ENCODE data around the gene ACTN1. TPM values are rescaled to one million over a fixed set of nuclear protein-coding genes. Genes with fewer than 3 reads are reported as not detected.
A peak's percentile ranks its signal among the peaks of the same experiment; 100 is the strongest.

The ACTN1 gene
- polyA plus RNA-seq, 1 donor = 46.3 TPM

DNA sequence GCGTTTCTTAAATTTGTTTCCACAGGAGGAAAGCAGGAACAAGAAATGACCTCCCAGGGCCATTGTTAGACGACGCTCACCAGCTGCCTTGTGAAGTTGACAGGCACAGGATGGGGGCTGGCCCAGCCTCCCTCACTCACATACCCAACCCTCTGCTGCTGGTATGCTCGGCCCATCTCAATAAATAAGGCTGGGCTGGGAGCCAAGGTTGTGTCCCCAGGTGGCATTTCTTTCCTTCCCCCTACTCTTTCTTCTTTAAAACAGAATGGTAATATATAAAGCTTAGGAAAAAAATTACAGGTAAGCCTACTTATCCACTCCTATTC is 93.0 kb downstream of the ACTN1 start:
- no peak for DNase-seq

DNA sequence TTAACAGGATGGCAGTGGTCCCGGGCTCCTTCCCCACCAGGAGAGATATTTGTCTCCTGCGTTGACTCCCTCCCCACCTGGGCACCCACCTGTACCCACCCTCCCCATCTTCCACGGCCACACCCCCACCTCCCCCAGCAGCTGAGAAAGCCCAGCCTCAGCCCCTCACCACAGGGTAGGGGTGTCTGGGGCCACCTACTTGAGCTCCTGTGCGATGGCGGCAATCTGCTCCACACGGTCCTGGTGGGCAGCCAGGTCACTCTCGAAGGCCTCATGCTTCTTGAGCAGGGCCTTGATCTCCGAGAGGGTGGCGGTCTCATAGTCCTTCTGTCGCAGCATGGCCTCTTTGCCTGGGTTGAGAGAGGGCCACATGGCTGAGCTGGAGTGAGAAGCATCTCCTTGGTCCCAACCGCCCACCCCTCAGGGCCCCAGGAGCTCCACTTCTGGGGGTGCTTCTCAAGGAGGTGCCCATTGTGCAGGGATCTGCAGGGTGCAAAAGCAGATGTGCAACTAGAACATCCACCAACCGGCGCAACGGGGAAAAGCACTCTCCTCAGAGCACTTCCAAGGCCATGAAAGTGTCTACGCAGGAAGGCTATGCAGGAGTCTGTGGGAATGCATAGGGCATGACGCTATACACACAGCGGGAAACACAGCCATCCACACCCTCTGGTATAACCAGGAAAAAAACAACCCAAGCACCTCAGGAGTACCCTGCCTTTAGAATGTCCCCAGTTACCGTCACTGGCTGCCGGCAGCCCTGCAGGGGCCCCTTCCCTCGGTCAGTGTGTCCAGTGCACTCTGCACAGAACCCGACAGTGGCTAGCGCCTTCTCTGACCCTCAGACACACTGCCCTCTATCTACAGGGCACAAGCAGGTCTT is 93.6 kb downstream of the ACTN1 start:
- no peak for DNase-seq

DNA sequence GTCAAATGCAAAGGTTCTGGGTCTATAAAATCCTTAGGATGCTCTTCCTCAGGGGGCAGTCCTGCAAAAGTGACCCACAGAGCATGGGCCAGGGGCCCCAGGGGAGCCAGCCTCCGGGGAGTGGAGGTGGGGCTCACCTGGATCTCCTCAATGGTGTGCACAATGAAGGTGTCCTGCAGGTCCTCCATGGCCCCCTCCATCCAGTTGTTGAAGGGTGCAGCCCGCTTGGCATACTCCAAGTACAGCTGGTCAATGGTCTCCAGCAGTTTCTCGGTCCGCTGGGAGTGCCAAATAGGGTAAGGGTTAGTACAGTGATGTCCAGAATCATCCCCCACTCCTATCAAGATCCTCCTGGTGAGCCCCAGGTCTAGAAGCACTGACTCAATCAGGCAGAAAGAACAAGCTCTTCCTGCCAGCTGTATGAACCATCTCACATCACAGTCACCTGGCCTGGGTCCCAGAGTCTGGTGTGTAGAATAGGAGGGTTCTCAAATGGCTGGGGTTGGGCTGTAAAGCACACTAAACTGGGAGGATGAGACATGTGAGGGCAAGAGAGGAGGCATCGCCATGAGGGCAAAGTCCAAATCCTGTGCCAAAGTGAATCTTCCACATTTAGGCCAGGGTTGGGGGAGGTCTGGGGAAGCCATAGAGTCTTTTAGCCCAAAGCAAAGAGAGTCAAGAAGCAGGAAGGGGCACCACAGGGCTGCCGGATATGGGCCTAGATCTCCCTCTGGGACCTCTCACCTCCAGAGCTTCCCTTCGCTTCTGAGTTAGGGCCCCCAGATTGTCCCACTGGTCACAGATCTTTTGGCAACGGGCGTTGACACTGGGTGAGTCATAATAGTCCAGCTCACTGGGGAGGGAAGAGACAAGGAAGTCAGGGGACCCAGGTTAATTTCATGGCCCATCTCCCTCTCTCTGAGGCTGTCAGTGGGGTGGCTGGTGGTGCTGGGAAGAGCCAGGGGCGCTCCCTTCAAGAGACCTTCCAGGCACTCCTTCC is 94.8 kb downstream of the ACTN1 start:
- no peak for DNase-seq

DNA sequence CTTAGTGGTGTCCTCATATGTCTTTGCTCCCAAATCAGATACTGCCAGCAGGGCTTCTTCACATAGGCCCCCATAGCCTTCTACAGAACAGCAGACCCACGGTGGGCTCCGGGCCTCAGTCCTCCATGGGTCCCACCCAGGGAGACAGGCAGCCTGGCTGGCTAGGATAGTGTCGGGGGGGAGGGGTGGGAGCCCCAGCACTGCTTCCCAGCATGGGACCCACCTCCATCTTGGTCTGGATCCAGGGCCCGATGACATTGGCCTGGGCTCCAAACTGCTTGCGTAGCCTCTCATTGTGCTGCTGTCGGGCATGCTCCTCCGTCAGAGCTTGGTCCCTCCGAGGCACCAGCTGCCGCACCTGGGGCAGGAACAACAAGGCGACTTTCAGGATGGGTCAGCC is 96.9 kb downstream of the ACTN1 start:
- DNase-seq = no peak

DNA sequence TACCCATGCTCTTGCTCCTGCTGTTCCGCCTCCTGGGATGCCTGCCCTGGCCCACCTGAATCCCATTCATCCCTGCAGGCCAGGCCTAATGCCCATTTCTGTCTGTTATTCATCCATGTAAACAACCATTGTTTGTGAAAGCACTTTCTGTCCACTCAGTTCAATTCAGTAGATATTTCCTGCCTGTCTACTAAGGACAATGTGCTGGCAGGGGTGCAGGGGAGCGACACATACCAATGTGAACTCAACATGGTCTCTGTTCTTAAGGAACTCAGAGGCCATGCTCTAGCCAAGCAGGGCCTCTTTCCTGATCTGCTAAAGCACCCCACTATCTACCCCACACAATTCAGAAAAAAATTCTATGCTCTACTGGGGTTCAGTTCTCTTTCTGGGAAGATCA is 97.7 kb downstream of the ACTN1 start:
- DNase-seq = no peak

DNA sequence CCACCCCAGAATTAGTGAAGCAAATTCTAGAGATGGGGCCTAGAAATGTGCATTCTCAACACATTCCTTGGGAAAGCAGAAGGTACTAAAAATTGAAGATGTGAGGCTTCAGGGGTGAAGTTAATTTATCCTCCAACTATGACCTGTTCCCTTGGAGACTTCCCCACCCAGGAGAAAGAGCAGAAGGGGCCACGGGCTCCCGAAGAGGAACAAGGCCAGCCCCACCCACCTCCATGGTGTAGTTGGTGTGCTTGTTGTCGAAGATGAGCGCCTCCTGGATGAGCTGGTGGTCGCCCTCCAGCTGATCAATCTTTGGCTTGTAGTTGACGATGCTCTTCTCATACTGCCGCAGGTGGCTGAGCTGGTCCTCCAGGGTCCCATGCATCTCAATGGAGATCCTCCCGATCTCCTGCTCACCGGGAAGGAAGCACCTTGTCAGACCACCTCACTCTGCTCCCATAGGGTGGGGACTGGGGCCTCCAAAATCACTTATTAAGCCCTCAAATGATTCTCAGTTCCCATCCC is 98.5 kb downstream of the ACTN1 start:
- DNase-seq = no peak

DNA sequence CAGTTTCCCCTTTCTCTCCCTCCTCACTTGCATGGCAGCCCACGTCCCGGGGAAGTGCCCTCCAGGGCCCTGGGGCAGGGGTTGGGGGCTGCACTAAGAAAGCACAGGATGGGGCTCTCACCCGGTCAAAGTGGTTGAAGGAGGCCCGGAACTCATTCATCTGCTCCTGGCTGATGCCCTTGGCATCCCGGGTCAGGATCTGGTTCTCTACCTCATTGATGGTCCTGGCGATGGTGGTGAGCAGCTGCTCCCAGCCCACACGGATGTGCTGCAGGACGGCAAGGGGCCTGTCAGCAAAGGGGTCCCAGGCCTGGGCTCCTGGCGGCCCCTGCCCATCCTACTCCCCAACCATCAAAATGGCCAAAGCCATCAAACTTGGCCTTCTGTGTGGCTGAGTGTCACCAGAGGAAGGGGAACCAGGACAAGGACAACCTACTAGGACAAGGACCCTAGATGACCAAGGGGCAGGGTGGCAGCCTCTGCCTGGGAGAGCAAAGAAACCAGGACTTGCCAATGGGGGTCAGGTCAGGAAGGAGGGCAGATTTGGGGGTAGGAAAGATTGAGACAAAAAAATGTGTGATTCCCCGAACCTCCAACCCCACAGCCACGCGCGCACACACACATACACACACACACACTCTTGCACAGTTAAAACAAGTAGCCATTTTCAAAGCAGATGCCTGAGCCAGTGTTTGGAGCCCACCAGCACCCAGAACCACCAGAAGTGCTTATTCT is 99.1 kb downstream of the ACTN1 start:
- no peak for DNase-seq

DNA sequence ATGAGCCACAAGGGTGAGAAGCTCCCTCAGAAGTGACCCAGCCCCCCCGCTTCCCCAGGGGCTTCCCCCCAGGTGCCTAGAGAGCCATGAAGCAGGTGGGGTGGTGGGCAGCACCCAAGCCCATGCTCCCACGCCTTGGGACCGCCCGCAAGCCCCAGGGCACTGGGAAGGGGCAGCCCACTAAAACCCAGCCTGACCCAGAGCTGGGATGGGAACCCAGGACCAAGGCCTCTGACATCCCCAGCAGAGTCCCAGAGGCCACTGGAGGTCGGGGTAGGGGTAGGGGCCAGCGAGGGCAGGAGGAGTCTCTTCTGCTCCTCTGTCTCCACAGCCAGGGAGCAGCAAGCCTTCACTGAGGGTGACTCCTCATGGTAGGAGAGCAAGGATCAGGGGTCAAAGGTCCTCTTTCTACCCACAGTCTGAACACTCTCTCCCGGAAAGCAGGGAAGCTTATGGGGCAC is 99.8 kb downstream of the ACTN1 start:
- DNase-seq = no peak

DNA sequence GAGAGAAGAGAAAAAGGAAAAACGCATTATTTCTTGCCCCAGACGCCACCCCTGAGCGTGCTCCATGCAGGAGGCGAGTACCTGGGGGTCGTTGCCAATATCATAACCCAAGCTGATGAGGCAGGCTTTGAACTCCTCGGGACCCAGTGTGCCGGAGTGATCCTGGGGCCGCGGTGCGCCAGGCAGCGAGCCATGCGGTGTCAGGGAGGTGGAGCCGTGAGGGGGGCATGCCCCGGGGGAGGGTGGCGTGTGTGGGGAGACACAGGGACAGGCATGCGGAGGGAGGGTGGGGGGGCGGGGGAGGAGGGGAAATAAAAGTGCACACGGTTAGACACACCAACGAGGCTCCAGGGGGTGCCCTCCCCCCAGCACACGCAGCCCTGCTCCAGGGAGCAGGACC is 100.2 kb downstream of the ACTN1 start:
- DNase-seq = no peak

DNA sequence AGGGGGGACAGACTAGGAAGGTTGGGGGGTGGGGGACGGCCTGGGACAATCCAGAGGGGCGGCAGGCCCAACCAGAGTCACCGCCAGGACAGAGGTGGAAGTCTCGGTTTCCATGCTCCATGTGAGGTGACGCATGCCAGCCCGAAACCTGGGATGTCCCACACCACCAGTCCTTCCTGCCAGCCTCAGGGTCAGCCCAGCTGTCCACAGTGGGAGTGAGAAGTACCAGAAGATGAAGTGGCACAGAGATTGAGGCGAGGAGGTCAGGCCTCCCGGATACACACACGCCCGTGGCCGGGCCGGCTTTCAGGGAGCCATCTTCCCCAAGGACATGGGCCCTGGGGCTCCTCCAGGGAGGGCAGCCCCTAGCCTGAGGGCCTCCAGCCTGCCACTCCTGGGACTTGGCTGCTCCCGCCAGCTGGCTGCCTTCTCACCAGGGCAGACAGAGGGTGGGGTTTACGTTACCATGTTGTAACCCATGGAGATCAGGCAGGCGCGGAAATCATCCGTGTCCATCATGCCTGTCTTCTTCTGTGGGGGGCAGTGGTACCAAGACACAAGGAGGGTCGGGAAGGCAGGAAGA is 101.0 kb downstream of the ACTN1 start:
- no peak for DNase-seq

DNA sequence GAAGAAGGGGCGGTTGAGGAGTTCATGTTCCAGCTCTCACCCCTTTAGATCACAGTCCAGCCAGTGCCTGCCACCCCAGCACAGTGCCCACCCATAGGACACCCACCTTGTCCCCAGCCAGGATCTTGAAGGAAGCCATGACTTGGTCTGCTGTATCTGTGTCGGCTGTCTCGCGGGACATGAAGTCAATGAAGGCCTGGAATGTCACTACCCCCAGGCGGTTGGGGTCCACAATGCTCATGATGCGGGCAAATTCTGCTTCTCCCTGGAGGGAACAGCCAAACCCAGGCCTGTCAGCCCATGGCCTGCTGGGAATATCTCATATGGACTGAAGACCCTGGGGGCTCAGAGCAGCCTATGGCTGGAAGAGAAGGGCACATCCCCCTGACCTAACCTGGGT is 102.1 kb downstream of the ACTN1 start:
- no peak for DNase-seq

DNA sequence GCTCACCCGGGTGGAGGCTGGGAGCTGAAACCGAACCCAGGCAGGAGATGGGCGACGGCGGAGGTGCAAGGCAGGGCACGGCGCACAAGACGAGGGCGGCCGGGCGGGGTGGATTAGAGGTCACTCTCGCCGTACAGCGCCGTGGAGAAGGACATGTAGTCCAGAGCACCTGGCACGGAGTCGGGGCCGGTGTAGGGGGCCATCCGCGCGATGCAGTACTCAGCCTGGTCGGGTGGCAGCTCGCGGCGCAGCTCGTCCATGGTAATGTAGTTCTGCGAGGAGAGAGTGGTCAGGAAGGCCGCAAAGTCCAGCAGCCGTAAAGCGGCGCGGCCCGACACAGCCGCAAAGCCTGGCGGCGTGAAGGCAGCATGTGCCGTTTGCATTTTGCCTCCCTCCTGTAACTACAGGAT is 104.4 kb downstream of the ACTN1 start:
- no peak for DNase-seq

DNA sequence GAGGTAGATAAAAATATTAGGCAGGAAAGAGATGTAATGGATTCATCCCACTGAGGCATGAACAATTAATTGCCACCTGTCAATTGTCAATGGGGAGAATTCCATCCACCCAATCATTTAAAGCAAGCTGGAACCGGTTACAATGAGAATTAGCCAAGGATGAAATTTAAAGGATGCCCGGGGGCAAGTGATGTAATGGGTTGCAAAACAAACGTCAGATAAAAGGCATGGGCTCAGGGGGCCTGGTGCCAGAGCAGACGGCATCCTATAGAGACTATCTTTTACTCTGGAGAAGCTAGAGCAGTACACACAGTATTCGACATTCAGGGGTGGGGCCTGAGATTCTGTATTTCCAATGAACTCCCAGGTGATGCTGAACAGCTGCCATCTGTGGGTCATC is 105.7 kb downstream of the ACTN1 start:
- no peak for DNase-seq

DNA sequence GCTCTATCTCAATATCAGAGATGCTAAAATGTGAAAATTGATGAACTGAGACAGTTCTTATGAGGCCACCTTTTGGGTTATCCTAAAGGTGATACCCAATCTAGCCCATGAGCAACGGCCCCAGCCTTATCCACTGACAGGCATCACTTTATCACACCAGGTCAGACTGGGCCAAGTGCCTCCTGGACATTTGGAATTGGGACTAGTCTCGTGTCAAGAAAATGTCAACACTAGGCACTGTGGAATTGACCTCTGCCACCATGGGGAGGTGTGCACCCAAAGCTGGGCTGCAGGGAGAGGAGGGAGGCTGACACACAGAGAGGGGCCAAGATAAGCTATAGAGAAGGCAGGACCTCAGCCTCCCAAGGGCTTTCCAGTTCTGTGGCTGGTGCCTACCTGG is 107.7 kb downstream of the ACTN1 start:
- DNase-seq = no peak

DNA sequence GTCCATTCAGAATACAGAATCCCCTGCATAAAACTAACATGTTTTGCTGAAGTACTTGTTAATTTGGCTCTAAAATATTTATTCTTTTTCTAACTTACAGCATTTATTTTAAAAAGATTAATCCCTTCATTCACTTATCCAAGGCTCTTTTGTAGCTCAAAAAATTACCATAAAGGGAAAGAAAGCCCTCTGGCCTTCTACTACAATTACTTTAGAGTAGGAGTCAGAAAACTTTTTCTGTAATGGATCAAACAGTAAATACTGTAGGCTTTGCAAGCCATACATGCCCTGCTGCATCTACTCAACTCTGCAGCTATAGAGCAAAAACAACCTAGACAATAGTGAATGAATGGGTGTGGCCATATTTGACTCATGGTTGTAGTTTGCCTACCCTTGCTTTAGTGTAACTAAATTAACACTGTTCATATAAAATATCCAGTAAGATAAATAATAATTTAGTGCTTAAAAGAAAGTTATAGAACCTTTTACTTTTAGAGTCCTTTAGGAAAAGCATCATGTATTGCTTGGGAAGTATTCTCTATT is 112.0 kb downstream of the ACTN1 start:
- no peak for DNase-seq

DNA sequence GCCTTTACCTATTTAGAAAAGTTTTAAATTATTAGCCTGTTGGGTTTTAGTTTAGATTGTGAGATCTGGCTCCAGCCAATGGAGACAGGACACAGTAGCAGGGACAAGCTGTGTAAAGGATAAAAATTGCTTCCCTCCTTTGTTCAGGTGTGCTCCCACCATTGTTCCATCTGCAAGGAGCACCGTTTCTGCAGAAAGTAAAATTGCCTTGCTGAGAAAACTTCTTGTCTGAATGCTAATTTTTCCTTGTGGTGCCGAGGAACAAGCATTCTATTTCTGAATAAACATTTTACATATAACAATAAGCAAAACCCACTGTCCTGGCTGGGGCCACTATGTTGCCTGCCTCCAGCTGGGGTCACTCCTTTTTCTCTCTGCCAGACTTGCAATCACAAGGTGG is 113.6 kb downstream of the ACTN1 start:
- DNase-seq = no peak

DNA sequence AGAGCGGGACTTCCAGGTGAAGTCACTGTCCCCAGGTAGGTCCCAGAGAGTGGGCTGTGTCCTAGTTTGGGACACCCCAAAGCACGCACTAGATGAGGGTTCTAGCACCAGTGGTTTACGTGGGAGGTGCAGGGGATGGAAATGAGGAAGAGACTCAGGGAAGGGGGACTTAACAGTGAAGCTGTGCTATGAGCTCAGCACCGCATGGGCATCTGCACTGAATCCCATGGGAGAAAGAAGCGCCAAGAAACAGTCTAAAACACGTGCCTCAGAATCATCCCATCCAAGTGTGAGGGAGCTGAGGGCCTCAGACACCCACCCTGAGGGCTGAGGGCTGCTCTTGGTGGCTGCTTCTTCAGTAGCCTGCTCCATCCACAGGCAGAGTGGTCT is 114.7 kb downstream of the ACTN1 start:
- no peak for DNase-seq

DNA sequence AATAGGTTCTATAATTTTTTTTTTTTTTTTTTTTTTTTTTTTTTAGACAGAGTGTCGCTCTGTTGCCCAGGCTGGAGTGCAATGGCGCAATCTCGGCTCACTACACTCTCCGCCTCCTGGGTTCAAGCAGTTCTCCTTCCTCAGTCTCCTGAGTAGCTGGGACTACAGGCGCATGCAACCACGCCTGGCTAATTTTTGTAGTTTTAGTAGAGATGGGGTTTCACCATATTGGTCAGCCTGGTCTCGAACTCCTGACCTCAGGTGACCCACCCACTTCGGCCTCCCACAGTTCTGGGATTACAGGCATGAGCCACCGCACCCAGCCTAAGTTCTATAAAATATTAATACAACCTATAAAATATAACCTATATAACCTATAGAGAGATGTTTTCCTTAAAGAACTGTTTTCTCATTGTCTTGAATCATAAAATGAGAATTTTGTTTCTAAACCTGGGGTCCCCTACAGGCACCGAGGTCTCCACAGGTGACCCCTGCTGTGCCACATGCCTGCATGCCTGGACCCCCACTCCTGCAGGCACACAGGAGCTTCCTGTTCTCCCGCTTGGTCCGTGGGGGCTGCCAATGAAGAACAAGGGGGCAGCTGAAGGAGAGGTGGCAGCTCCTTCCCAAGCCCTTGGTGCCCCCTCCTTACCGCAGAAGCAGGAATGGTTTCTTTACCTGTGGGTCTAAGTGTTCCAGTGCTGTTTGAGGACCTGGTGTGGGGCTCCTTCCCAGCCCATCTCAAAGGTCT is 115.3 kb downstream of the ACTN1 start:
- no peak for DNase-seq

DNA sequence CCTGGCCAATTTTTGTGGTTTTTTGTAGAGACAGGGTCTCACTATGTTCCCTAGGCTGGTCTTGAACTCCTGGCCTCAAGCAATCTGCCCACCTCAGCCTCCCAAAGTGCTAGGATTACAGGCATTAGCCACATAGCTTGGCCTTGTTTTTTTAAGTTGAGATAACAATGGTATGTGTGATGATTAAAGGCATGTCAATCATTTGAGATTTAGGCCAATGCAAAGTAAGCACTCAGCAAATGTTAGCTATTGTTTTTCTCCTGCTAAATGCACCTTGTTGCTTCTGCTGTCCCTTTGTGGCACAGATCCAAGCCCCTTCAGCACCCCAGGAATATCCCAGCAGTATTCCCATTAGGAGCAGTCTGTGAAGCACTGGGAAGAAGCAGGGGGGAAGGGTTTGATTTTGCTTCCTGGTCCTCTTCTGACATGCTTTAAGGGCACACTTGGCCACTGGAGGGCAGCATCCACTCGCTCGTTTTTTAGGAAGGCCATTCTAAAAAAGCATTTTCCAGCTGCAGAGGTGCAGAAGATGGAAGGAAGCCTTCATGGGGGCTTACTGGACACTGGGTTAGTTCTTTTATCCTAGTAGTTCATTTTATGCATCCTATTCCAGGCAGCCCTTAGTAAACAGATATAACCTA is 116.0 kb downstream of the ACTN1 start:
- DNase-seq = peak; percentile 79

DNA sequence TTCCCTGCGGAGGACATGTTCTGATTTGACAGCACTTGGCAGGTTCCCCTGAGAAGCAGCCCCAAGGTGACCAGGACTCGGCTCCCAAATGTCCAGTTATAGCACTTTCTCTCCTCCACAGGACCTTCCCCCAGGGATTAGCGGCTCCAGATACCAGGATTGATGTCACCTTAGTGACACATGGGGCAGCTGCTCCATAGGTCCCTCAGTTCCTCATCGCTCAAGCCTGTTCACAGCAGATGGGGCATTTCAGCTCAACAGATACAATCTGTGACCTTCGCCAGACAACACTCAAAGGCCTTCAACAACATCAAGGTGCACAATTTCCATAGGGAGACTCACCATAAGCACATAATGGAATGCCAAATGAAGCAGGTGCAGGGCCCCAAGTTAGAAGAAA is 118.3 kb downstream of the ACTN1 start:
- no peak for DNase-seq

Data from hindlimb muscle (tissue), 1 donor.